ENCODE measurements around the gene OSGIN1.
A peak's percentile ranks its signal among the peaks of the same experiment; 100 is the strongest.

Gene OSGIN1

GRCh38 chr16:83952940-83953795 lies at the start of gene OSGIN1:
Gene OSGIN1 (plus strand): TSS chr16:83953240. CDS start chr16:83957672, 4,432 bp downstream.
- FAIRE-seq: no peak

GRCh38 chr16:83903751-83904150 lies 49.3 kb upstream of the OSGIN1 start:
- peak; percentile 97 for FAIRE-seq

GRCh38 chr16:83906683-83907082 lies 46.4 kb upstream of the OSGIN1 start:
- FAIRE-seq: no peak

GRCh38 chr16:83907111-83907510 lies 45.9 kb upstream of the OSGIN1 start:
- no peak for FAIRE-seq

- FAIRE-seq: no peak
Measured at GRCh38 chr16:83907631-83908250, 45.3 kb upstream of the OSGIN1 start.

- FAIRE-seq: no peak
Measured at GRCh38 chr16:83908798-83909197, 44.2 kb upstream of the OSGIN1 start.

GRCh38 chr16:83911290-83911689 lies 41.8 kb upstream of the OSGIN1 start:
- FAIRE-seq: no peak

- no peak for FAIRE-seq
Measured at GRCh38 chr16:83912519-83913244, 40.4 kb upstream of the OSGIN1 start.

GRCh38 chr16:83913245-83913633 lies 39.8 kb upstream of the OSGIN1 start:
- FAIRE-seq: no peak

GRCh38 chr16:83914091-83914710 lies 38.8 kb upstream of the OSGIN1 start:
- FAIRE-seq: no peak

- no peak for FAIRE-seq
Measured at GRCh38 chr16:83915081-83915480, 38.0 kb upstream of the OSGIN1 start.

- FAIRE-seq: no peak
Measured at GRCh38 chr16:83915491-83915890, 37.5 kb upstream of the OSGIN1 start.

- FAIRE-seq: no peak
Measured at GRCh38 chr16:83917152-83918120, 35.6 kb upstream of the OSGIN1 start.

GRCh38 chr16:83920894-83921491 lies 32.0 kb upstream of the OSGIN1 start:
- FAIRE-seq: no peak

GRCh38 chr16:83923581-83924365 lies 29.3 kb upstream of the OSGIN1 start:
- FAIRE-seq: no peak

GRCh38 chr16:83924686-83925085 lies 28.4 kb upstream of the OSGIN1 start:
- no peak for FAIRE-seq

GRCh38 chr16:83925095-83925905 lies 27.7 kb upstream of the OSGIN1 start:
- FAIRE-seq: no peak

- no peak for FAIRE-seq
Measured at GRCh38 chr16:83925957-83926725, 26.9 kb upstream of the OSGIN1 start.
